Peyer's patch (tissue), 4 donors: Measurements from ENCODE around the gene PAK3. TPM values are rescaled to one million over a fixed set of nuclear protein-coding genes. Genes with fewer than 3 reads are reported as not detected.
A peak's percentile ranks its signal among the peaks of the same experiment; 100 is the strongest.

Experiments used
- DNase-seq, 3 donors: peaks; one replicate each; pipeline ENCODE4 v3.0.0-alpha.2; 2017 to 2019
- H3K27ac ChIP-seq, 4 donors: fragments of 200-600 bp; sonication (generic); one replicate each; pipeline ENCODE4 v1.5.1; 2016 to 2019
- H3K27me3 ChIP-seq, 2 donors: fragments of 200-600 bp; sonication (generic); one replicate each; pipeline ENCODE4 v1.5.1; 2019
- H3K36me3 ChIP-seq, 3 donors: fragments of 200-600 bp; sonication (generic); one replicate each; pipeline ENCODE4 v1.5.1; 2016 to 2019
- H3K4me1 ChIP-seq, 4 donors: fragments of 200-600 bp; sonication (generic); one replicate each; pipeline ENCODE4 v1.5.1; 2016 to 2019
- H3K4me3 ChIP-seq, 4 donors: fragments of 200-600 bp; sonication (generic); 1 replicate in 3 of 4; 2 replicates in 1 of 4; pipeline ENCODE4 v1.5.1; 2016 to 2019; ENCODE audit warnings: mild to moderate bottlenecking in 1 of 4
- H3K9me3 ChIP-seq, 4 donors: fragments of 200-600 bp; sonication (generic); one replicate each; pipeline ENCODE4 v1.5.1; 2016 to 2019; ENCODE audit warnings: mild to moderate bottlenecking in 1 of 4
- POLR2A ChIP-seq, 2 donors: fragments of 450-650 bp; IDR thresholded peaks; one replicate each; pipeline ENCODE4 v1.5.1; 2017; ENCODE audit warnings: antibody characterized with exemption in 2 of 2, mild to moderate bottlenecking in 2 of 2, moderate library complexity in 2 of 2
- total RNA-seq, 4 donors: library from RNA; depleted of rRNA; stranded (reverse); fragments of >200 nt; gene quantifications; one replicate each; pipeline ENCODE4 v1.1.0, GENCODE V29; 2016
- TF ChIP-seq, protein P1 (sequence below), 6 experiments: fragments of 450-650 bp in 4 of 6; fragments of 200-600 bp in 2 of 6; sonication (generic) in 1 of 6; IDR thresholded peaks; one replicate each; pipeline ENCODE4 v1.5.1; 2017 to 2019; ENCODE audit warnings: antibody characterized with exemption in 6 of 6, mild to moderate bottlenecking in 3 of 6, moderate library complexity in 1 of 6

PAK3 gene
- total RNA-seq, 4 donors from 2014 or later, result 0.13 to 8.3 (median 0.18) TPM

GRCh38 chrX:111119341-111119740 lies 23.4 kb downstream of the PAK3 start:
- Histone ChIP-seq H3K36me3 (no peaks in the 10 kb centered on the region), H3K4me1 (no peaks in the 10 kb centered on the region), H3K27ac (no peak overlapping the region), H3K27me3 (no peaks in the 10 kb centered on the region), H3K9me3 (no peaks in the 10 kb centered on the region), H3K4me3 (no peak overlapping the region)
- DNase-seq, result no peak
- TF ChIP-seq, protein P1, sequence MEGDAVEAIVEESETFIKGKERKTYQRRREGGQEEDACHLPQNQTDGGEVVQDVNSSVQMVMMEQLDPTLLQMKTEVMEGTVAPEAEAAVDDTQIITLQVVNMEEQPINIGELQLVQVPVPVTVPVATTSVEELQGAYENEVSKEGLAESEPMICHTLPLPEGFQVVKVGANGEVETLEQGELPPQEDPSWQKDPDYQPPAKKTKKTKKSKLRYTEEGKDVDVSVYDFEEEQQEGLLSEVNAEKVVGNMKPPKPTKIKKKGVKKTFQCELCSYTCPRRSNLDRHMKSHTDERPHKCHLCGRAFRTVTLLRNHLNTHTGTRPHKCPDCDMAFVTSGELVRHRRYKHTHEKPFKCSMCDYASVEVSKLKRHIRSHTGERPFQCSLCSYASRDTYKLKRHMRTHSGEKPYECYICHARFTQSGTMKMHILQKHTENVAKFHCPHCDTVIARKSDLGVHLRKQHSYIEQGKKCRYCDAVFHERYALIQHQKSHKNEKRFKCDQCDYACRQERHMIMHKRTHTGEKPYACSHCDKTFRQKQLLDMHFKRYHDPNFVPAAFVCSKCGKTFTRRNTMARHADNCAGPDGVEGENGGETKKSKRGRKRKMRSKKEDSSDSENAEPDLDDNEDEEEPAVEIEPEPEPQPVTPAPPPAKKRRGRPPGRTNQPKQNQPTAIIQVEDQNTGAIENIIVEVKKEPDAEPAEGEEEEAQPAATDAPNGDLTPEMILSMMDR (IDR thresholded peaks at IDR 0.05), result no peak
- no peak for TF ChIP-seq POLR2A (IDR thresholded peaks at IDR 0.05)

GRCh38 chrX:111123125-111123524 lies 27.1 kb downstream of the PAK3 start:
- H3K27ac ChIP-seq, result no peak overlapping the region
- H3K27me3 ChIP-seq, result no peaks in the 10 kb centered on the region
- H3K9me3 ChIP-seq, result no peaks in the 10 kb centered on the region
- no peaks in the 10 kb centered on the region for H3K36me3 ChIP-seq
- H3K4me3 ChIP-seq, result peak overlapping the region in 1 of 4 donors; percentile 23
- H3K4me1 ChIP-seq, result no peaks in the 10 kb centered on the region
- TF ChIP-seq, protein P1 (IDR thresholded peaks at IDR 0.05), result no peak
- no peak for TF ChIP-seq POLR2A (IDR thresholded peaks at IDR 0.05)
- DNase-seq, result no peak

GRCh38 chrX:111123606-111124179 lies 27.7 kb downstream of the PAK3 start:
- no peaks in the 10 kb centered on the region for H3K27me3 ChIP-seq
- DNase-seq, result no peak

DNA sequence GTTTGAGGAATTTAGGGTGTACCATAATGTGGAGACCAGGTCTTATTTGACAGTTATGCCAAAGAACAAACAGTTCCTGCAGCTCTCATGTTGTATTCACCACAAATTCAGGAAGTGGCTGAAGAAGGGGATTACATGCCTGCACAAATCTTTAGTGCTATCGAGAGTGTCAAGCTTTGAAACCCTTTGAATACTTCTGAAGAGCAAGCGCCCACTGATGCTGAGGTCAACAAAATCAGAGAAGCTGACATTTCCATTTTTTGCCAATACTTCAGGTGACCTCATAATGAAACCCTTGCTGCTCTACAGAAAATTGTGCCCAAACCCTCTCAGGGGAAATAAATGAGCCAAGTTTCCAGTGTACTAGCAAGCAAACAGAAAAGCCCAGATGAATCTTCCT lies 28.4 kb downstream of the PAK3 start:
- Histone ChIP-seq H3K27ac (no peak overlapping the region), H3K27me3 (no peaks in the 10 kb centered on the region), H3K9me3 (no peaks in the 10 kb centered on the region), H3K4me1 (no peaks in the 10 kb centered on the region), H3K36me3 (no peaks in the 10 kb centered on the region), H3K4me3 (no peak overlapping the region)
- DNase-seq, result no peak
- no peak for TF ChIP-seq POLR2A (IDR thresholded peaks at IDR 0.05)

More at GRCh38 chrX:111123606-111124179, 27.7 kb downstream of the PAK3 start:
- no peak overlapping the region for H3K4me3 ChIP-seq
- H3K9me3 ChIP-seq, result no peaks in the 10 kb centered on the region
- TF ChIP-seq, protein P1 (IDR thresholded peaks at IDR 0.05), result no peak
- H3K27ac ChIP-seq, result no peak overlapping the region
- no peaks in the 10 kb centered on the region for H3K36me3 ChIP-seq
- no peaks in the 10 kb centered on the region for H3K4me1 ChIP-seq

DNA sequence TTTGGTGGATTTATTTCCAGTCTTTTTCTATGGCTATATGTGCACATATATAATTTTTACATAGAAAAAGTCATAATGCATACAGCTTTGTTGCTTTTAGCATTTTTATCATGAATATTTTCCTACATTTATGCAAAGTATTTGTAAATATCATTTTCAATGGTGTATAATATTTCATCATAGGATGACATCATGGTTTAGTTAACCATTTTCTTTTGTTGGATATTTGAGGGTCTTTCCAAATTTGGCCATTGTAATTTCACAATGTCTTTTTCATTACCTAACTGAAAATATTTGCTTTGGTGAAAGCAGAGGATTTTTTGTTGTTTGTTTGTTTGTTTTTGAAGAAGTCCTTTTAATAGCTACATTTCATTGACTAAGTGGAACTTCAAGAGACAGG lies 31.0 kb downstream of the PAK3 start:
- Histone ChIP-seq H3K4me3 (no peak overlapping the region), H3K36me3 (no peaks in the 10 kb centered on the region), H3K4me1 (no peaks in the 10 kb centered on the region), H3K27ac (no peak overlapping the region), H3K9me3 (no peaks in the 10 kb centered on the region), H3K27me3 (no peaks in the 10 kb centered on the region)
- DNase-seq, result no peak
- no peak for TF ChIP-seq POLR2A (IDR thresholded peaks at IDR 0.05)
- TF ChIP-seq, protein P1 (IDR thresholded peaks at IDR 0.05), result no peak

GRCh38 chrX:111129921-111130320 lies 33.9 kb downstream of the PAK3 start:
- no peak overlapping the region for H3K27ac ChIP-seq
- no peak for DNase-seq
- no peaks in the 10 kb centered on the region for H3K36me3 ChIP-seq
- H3K4me3 ChIP-seq, result no peak overlapping the region
- H3K4me1 ChIP-seq, result no peaks in the 10 kb centered on the region
- H3K9me3 ChIP-seq, result no peaks in the 10 kb centered on the region
- no peaks in the 10 kb centered on the region for H3K27me3 ChIP-seq
- TF ChIP-seq, protein P1 (IDR thresholded peaks at IDR 0.05), result no peak
- TF ChIP-seq POLR2A (IDR thresholded peaks at IDR 0.05), result no peak
